HL-60 (cell line): Measurements from ENCODE around the gene TTC9.

Source experiments
- POLR2AphosphoS5 ChIP-seq: IDR thresholded peaks from 2 replicates; pipeline ENCODE4 v1.6.1; 2012; ENCODE audit warnings: low read depth
- SPI1 ChIP-seq: IDR thresholded peaks from 2 replicates; pipeline ENCODE4 v1.6.1; 2012; ENCODE audit warnings: low read depth, mild to moderate bottlenecking, borderline replicate concordance
- TF ChIP-seq, protein P1 (sequence below): IDR thresholded peaks from one replicate; pipeline ENCODE4 v1.5.1; 2011; ENCODE audit warnings: low read length, control low read depth, inconsistent platforms; ENCODE audit not compliant: insufficient read depth
- TF ChIP-seq, protein P2 (sequence below): IDR thresholded peaks from 2 replicates; pipeline ENCODE4 v1.6.1; 2012; ENCODE audit warnings: low read depth; ENCODE audit not compliant: insufficient replicate concordance

- TF ChIP-seq, protein P1, sequence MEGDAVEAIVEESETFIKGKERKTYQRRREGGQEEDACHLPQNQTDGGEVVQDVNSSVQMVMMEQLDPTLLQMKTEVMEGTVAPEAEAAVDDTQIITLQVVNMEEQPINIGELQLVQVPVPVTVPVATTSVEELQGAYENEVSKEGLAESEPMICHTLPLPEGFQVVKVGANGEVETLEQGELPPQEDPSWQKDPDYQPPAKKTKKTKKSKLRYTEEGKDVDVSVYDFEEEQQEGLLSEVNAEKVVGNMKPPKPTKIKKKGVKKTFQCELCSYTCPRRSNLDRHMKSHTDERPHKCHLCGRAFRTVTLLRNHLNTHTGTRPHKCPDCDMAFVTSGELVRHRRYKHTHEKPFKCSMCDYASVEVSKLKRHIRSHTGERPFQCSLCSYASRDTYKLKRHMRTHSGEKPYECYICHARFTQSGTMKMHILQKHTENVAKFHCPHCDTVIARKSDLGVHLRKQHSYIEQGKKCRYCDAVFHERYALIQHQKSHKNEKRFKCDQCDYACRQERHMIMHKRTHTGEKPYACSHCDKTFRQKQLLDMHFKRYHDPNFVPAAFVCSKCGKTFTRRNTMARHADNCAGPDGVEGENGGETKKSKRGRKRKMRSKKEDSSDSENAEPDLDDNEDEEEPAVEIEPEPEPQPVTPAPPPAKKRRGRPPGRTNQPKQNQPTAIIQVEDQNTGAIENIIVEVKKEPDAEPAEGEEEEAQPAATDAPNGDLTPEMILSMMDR = no peak
- TF ChIP-seq POLR2AphosphoS5 (no peak), SPI1 (no peak)
- TF ChIP-seq, protein P2, sequence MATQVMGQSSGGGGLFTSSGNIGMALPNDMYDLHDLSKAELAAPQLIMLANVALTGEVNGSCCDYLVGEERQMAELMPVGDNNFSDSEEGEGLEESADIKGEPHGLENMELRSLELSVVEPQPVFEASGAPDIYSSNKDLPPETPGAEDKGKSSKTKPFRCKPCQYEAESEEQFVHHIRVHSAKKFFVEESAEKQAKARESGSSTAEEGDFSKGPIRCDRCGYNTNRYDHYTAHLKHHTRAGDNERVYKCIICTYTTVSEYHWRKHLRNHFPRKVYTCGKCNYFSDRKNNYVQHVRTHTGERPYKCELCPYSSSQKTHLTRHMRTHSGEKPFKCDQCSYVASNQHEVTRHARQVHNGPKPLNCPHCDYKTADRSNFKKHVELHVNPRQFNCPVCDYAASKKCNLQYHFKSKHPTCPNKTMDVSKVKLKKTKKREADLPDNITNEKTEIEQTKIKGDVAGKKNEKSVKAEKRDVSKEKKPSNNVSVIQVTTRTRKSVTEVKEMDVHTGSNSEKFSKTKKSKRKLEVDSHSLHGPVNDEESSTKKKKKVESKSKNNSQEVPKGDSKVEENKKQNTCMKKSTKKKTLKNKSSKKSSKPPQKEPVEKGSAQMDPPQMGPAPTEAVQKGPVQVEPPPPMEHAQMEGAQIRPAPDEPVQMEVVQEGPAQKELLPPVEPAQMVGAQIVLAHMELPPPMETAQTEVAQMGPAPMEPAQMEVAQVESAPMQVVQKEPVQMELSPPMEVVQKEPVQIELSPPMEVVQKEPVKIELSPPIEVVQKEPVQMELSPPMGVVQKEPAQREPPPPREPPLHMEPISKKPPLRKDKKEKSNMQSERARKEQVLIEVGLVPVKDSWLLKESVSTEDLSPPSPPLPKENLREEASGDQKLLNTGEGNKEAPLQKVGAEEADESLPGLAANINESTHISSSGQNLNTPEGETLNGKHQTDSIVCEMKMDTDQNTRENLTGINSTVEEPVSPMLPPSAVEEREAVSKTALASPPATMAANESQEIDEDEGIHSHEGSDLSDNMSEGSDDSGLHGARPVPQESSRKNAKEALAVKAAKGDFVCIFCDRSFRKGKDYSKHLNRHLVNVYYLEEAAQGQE = no peak
These were observed 24.0 kb downstream of the TTC9 start for GRCh38 chr14:70665448-70666360.
